ENCODE results near the gene SESN3.

- no peak for TF ChIP-seq GABPA (IDR thresholded peaks at IDR 0.05; ENCODE audit: low read depth)
- TF ChIP-seq, protein P1, sequence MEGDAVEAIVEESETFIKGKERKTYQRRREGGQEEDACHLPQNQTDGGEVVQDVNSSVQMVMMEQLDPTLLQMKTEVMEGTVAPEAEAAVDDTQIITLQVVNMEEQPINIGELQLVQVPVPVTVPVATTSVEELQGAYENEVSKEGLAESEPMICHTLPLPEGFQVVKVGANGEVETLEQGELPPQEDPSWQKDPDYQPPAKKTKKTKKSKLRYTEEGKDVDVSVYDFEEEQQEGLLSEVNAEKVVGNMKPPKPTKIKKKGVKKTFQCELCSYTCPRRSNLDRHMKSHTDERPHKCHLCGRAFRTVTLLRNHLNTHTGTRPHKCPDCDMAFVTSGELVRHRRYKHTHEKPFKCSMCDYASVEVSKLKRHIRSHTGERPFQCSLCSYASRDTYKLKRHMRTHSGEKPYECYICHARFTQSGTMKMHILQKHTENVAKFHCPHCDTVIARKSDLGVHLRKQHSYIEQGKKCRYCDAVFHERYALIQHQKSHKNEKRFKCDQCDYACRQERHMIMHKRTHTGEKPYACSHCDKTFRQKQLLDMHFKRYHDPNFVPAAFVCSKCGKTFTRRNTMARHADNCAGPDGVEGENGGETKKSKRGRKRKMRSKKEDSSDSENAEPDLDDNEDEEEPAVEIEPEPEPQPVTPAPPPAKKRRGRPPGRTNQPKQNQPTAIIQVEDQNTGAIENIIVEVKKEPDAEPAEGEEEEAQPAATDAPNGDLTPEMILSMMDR (IDR thresholded peaks at IDR 0.05) = no peak
- TF ChIP-seq RFX5 (IDR thresholded peaks at IDR 0.05; ENCODE audit: low read length) = no peak
- TF ChIP-seq FOSL2 (IDR thresholded peaks at IDR 0.05; ENCODE audit: borderline replicate concordance, low read depth) = no peak
- TF ChIP-seq MXI1 (IDR thresholded peaks at IDR 0.05; ENCODE audit: low read depth, low read length) = no peak
- no peak for TF ChIP-seq MAX (IDR thresholded peaks at IDR 0.05; ENCODE audit: low read depth)
- no peak for TF ChIP-seq RCOR1 (IDR thresholded peaks at IDR 0.05; ENCODE audit: low read length)
Observed at GRCh38 chr11:95135880-95136279, 95.1 kb downstream of the SESN3 start.

Measured in SK-N-SH (cell line).